Myocyte (in vitro differentiated cells): ENCODE measurements around the gene TEX36. TPM values are rescaled to one million over a fixed set of nuclear protein-coding genes. Genes with fewer than 3 reads are reported as not detected.
"Not testable (repeated sequence)": the region's sequence is repeated elsewhere in the genome, so short reads cannot be mapped to it uniquely, and the experiment has no call there.

Source experiments
- DNase-seq: peaks from one replicate; pipeline ENCODE4 v3.0.0-alpha.2; 2012; ENCODE audit warnings: low read depth
- total RNA-seq: library from RNA; depleted of rRNA; stranded (reverse); fragments of >200 nt; gene quantifications from 2 replicates; pipeline ENCODE4 v1.2.3, GENCODE V29; 2014

Gene TEX36
- total RNA-seq, 1 donor from 2014 or later = not detected

- no peak for DNase-seq
Measured at GRCh38 chr10:125634606-125635005, 48.4 kb downstream of the TEX36 start.

GRCh38 chr10:125633517-125633999, 49.4 kb downstream of the TEX36 start:
- no peak for DNase-seq

- DNase-seq = no peak
Measured at GRCh38 chr10:125631806-125632205, 51.2 kb downstream of the TEX36 start.

DNA sequence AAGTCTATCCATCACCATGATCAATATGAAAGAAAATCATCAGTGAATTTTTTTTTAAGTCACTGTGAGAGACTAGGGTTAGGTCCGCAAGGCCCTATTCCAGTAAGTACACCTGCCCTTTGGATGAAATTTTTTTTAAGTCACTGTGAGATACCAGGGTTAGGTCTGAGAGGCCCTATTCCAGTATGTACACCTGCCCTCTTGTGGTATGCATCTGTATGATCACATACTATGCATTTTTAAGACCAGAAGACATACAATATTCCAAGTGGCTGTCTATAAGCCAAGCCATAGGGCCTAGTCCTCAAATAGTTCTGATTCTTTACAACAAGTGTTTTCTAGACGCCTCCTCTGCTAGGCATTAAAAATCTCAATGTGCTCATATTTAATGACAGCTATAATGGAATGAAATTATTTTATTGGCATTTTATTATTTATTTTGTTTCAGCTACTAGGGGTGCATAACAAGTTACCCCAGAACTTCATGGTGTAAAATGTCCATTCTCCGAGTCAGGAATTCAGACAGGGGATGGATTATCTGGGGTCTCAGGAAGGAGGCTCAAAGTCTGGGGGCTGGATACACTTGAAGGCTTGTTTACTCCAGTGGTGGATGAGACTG, 53.1 kb downstream of the TEX36 start:
- DNase-seq = no peak

DNA sequence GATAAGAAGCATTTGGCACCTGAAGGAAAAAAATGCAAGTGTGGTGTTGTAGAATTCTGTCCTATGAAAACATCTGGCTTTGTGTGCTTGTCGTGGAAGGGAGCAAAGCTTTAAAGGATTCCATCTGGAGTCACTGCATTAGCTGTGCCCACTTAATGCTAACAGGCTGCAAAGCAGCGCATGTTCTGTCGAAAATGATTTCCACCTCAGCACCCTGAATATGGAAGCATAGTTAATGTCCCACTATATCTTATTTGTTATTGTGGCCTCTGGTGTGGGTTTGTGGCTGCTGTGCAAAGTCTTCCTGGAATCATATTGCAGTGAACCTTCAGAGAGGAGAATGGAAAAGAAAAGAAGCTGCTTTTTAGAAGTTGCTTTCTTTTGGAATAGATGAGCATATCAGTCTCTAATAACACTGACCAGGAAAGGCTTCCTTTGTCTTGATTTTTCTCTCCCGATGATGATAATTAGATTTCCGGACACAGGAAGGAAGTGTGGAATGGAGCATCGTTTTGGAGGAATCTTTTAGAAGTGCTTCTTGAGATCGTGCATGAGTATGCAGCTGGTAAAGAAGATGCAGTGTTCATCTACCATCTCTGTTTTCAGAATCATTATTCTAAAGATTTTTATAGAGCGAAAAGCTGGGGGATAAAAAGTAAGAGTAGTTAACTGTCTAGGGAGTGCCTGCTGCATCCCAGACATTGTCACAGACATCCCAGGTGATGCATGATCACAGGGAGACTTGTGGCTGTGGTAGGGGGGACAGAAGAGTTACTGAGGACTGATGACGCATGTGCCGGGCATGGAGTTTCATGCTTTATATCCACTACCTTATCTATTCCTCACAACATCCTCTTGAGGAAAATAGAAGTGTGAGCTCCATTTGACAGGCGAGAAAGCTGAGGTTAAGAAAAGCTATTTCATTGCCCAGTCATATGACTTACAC, 54.6 kb downstream of the TEX36 start:
- DNase-seq = no peak

DNA sequence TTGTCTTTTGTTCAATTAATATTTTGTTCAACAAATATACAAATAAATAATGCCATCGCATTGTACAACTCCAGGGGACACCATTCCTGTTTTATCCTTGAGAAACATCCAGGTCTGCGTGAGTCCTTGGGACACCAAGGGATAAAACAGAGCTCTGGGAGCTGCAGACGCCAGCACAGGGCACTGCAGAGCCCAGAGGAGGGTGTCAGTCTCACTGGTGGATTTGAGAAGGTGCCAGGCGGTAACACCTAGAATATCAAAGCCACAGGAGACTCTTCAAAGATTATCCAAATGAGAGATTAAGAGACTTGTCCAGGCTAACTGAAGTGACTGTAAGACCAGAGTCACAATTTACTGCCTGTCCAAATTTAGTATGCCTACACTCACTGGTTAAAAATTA, 55.3 kb downstream of the TEX36 start:
- no peak for DNase-seq

- no peak for DNase-seq
Measured at GRCh38 chr10:125626671-125627070, 56.3 kb downstream of the TEX36 start.

DNA sequence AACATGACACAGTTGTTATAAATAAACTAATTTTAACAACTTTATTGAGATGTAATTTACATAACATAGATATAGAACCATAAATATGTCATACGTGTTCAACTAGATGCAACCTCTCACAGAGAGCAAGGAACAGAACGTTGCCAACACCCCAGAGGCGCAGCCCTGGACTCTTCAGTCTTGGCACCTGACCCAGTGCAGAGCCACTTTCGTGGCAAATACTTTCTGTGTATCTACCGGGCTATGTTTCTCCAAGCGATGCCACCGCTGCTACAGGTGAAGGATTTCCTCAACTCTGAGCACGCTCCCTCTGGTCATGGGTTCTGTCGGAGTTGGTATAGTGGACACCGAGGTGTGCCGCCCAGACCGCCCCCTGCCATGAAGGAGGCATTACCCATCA, 57.4 kb downstream of the TEX36 start:
- DNase-seq = no peak

DNA sequence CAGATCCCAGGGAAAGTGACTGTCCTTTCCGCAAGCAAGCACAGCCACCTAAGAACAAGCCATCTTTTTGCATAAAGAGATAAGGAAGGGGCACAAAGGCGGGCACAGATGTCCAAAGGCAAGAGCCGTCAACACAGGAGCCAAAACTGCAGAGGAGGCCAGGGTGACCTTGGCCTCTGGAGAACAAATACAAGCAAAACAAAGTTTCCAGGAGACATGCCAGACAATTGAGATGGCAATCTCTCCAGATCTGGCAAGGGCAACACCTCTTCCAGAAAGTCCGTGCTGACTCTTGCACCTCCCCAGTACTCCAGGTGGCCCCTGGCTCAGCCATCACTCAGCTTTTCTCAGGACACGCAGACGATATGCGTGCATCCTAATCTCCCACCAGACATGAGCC, 58.2 kb downstream of the TEX36 start:
- no peak for DNase-seq

GRCh38 chr10:125621052-125621451, 61.9 kb downstream of the TEX36 start:
- no peak for DNase-seq

- DNase-seq = no peak
Measured at GRCh38 chr10:125620401-125620800, 62.6 kb downstream of the TEX36 start.

- DNase-seq = not testable (repeated sequence)
Measured at GRCh38 chr10:125613062-125613461, 69.9 kb downstream of the TEX36 start.

GRCh38 chr10:125611756-125612155, 71.2 kb downstream of the TEX36 start:
- DNase-seq = no peak

DNA sequence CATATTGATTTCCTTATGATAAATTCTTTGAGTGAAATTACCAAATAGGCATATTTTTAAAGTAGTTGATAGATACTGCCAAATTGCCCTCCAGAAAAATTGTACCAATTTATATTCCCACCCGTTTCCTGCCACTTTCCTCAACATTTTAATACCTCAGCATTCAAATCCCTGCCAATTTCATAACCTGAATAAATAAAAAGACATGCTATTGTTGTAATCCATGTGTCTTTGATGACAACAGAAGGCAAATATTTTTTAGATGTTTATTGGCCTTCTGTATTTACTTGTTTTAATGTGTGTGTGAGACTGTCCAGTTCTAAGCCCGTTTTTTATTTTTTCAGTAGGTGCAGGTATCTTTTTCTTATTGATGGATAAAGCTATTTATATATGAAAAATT, 71.7 kb downstream of the TEX36 start:
- no peak for DNase-seq

DNA sequence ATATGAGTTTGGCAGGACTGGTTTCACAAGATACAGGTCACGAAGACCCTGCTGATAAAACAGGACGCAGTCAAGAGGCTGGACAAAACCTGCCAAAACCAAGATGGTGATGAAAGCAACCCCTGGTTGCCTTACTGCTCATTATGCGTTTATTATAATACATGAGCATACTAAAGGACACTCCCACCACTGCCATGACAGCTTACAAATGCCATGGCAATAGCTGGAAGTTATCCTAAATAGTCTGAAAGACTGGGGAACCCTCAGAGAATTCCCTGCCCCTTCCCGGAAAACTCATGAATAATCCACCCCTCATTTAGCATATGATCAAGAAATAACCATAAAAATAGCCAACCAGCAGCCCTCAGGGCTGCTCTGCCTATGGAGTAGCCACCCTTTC, 73.1 kb downstream of the TEX36 start:
- DNase-seq = no peak

GRCh38 chr10:125608474-125608873, 74.5 kb downstream of the TEX36 start:
- DNase-seq = no peak

DNA sequence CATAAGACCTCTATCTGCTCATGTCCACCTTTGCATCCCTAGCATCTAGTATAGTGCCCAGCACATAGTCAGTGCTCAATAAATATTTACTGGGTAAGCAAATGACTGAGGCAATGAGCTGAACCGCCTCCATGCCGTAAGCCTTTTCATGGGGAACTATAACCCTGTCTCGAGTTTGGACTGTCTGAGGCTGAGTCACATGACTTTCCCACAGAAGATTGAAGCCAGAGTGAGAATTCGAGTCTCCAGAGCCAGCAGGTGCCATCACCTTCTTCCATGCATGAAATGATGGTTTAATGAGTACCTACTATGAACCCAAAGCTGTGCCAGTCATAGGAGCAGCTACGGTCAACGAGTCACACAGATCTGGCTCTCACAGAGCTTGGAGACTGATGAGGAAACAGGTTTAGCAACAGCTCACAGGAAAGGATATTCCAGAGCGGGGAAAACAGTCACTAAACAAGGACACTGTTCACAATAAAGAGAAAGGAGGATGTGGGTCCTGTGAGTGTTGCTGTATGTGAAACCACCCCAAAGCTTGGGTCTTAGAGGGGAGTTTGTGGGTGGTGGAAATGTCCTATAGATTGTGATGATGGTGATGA, 75.2 kb downstream of the TEX36 start:
- no peak for DNase-seq

GRCh38 chr10:125606414-125607010, 76.5 kb downstream of the TEX36 start:
- DNase-seq = no peak
